ENCODE results near the gene SAMSN1. TPM values are rescaled to one million over a fixed set of nuclear protein-coding genes. Genes with fewer than 3 reads are reported as not detected.

Gene SAMSN1
- total RNA-seq, 2 experiments from 2014 or later, result 2.8 TPM; not detected in 1

- ChIA-PET CTCF (ENCODE audit: unreplicated experiment) (no interaction called here), POLR2A (interaction anchor here (0.6 to 2.2 kb wide), 11 partner anchors 8 to 221 kb away, joined by 3 to 12 read pairs (median 3); no protein-coding TSS in a partner anchor)
- no peaks in the 10 kb centered on the region for H3K4me1 ChIP-seq (ENCODE audit: insufficient read depth, low read length, poor library complexity, severe bottlenecking)
- no peaks in the 10 kb centered on the region for H3K9me3 ChIP-seq (ENCODE audit: low read length)
- no peaks in the 10 kb centered on the region for H3K9me2 ChIP-seq (ENCODE audit: insufficient read depth, low read length)
- H3K27ac ChIP-seq (ENCODE audit: low read depth, low read length, poor library complexity, severe bottlenecking), result no peak overlapping the region
- H3K79me2 ChIP-seq (ENCODE audit: insufficient read depth, low read depth, low read length), result no peaks in the 10 kb centered on the region
- intact Hi-C loops (cut with micrococcal nuclease; ENCODE audit: unreplicated experiment), result no loop called here
- H4K20me1 ChIP-seq (ENCODE audit: insufficient read depth, low read length), result no peaks in the 10 kb centered on the region
- no TSS peak for BruUV-seq (replicated peaks)
- DNase-seq (ENCODE audit: low spot score), result no peak
- TF ChIP-seq EZH2phosphoT487 (IDR thresholded peaks at IDR 0.05; ENCODE audit: borderline replicate concordance, low read depth, low read length), result no peak
- TF ChIP-seq CTCF (conservative IDR thresholded peaks at IDR 0.05; ENCODE audit: low read length), result no peak
- no peak overlapping the region for H3K4me2 ChIP-seq (ENCODE audit: low read length)
- H3K36me3 ChIP-seq (ENCODE audit: insufficient read depth, low read length), result no peaks in the 10 kb centered on the region
- no peak overlapping the region for H3K4me3 ChIP-seq (ENCODE audit: low read depth, low read length, poor library complexity, severe bottlenecking)
- no peak overlapping the region for H2AFZ ChIP-seq (ENCODE audit: low read length)
Observed at GRCh38 chr21:14572204-14572780, 26.2 kb upstream of the SAMSN1 start.

GRCh38 chr21:14569868-14570267 is 23.8 kb upstream of the SAMSN1 start:
- intact Hi-C loops (cut with micrococcal nuclease; ENCODE audit: unreplicated experiment), result no loop called here
- no peaks in the 10 kb centered on the region for H4K20me1 ChIP-seq (ENCODE audit: insufficient read depth, low read length)
- POLR2A ChIA-PET, result interaction anchor here (0.7 to 2.0 kb wide), 4 partner anchors 9 to 34 kb away, joined by 5 to 6 read pairs (median 5); no protein-coding TSS in a partner anchor
- H3K4me1 ChIP-seq (ENCODE audit: insufficient read depth, low read length, poor library complexity, severe bottlenecking), result no peaks in the 10 kb centered on the region
- no peaks in the 10 kb centered on the region for H3K9me2 ChIP-seq (ENCODE audit: insufficient read depth, low read length)
- no peak overlapping the region for H3K4me3 ChIP-seq (ENCODE audit: low read depth, low read length, poor library complexity, severe bottlenecking)
- TF ChIP-seq EZH2phosphoT487 (IDR thresholded peaks at IDR 0.05; ENCODE audit: borderline replicate concordance, low read depth, low read length), result no peak
- no peak for TF ChIP-seq CTCF (conservative IDR thresholded peaks at IDR 0.05; ENCODE audit: low read length)
- no peak overlapping the region for H3K4me2 ChIP-seq (ENCODE audit: low read length)
- H3K36me3 ChIP-seq (ENCODE audit: insufficient read depth, low read length), result no peaks in the 10 kb centered on the region
- no peaks in the 10 kb centered on the region for H3K9me3 ChIP-seq (ENCODE audit: low read length)
- H3K27ac ChIP-seq (ENCODE audit: low read depth, low read length, poor library complexity, severe bottlenecking), result no peak overlapping the region
- CTCF ChIA-PET (ENCODE audit: unreplicated experiment), result no interaction called here
- no peak overlapping the region for H2AFZ ChIP-seq (ENCODE audit: low read length)
- BruUV-seq (replicated peaks), result no TSS peak
- no peaks in the 10 kb centered on the region for H3K79me2 ChIP-seq (ENCODE audit: insufficient read depth, low read depth, low read length)
- no peak for DNase-seq (ENCODE audit: low spot score)

- TF ChIP-seq CTCF (conservative IDR thresholded peaks at IDR 0.05; ENCODE audit: low read length), result no peak
- no peak for TF ChIP-seq EZH2phosphoT487 (IDR thresholded peaks at IDR 0.05; ENCODE audit: borderline replicate concordance, low read depth, low read length)
- Histone ChIP-seq H3K27ac (ENCODE audit: low read depth, low read length, poor library complexity, severe bottlenecking) (no peak overlapping the region), H2AFZ (ENCODE audit: low read length) (no peak overlapping the region), H3K36me3 (ENCODE audit: insufficient read depth, low read length) (no peaks in the 10 kb centered on the region), H3K9me3 (ENCODE audit: low read length) (no peaks in the 10 kb centered on the region), H3K4me1 (ENCODE audit: insufficient read depth, low read length, poor library complexity, severe bottlenecking) (no peaks in the 10 kb centered on the region), H3K79me2 (ENCODE audit: insufficient read depth, low read depth, low read length) (no peaks in the 10 kb centered on the region), H3K4me2 (ENCODE audit: low read length) (no peak overlapping the region), H3K4me3 (ENCODE audit: low read depth, low read length, poor library complexity, severe bottlenecking) (no peak overlapping the region), H3K9me2 (ENCODE audit: insufficient read depth, low read length) (no peaks in the 10 kb centered on the region), H4K20me1 (ENCODE audit: insufficient read depth, low read length) (no peaks in the 10 kb centered on the region)
- DNase-seq (ENCODE audit: low spot score), result no peak
- intact Hi-C loops (cut with micrococcal nuclease; ENCODE audit: unreplicated experiment), result no loop called here
- BruUV-seq (replicated peaks), result no TSS peak
- POLR2A ChIA-PET, result interaction anchor here (0.7 to 2.0 kb wide), 5 partner anchors 9 to 140 kb away, joined by 3 to 6 read pairs (median 5); no protein-coding TSS in a partner anchor
- CTCF ChIA-PET (ENCODE audit: unreplicated experiment), result no interaction called here
Observed at GRCh38 chr21:14569026-14569621, 23.0 kb upstream of the SAMSN1 start.

Measured in OCI-LY7 (cell line).